GM19035 (cell line): ENCODE measurements around the gene ADGRG2.

Source experiments
- ATAC-seq: cut with Tn5 transposase; IDR thresholded peaks from one replicate; pipeline ENCODE4 v1.9.1; 2021; ENCODE audit not compliant: unreplicated experiment

Gene ADGRG2

GRCh38 chrX:18956303-18957032, 165.8 kb downstream of the ADGRG2 start:
- no peak for ATAC-seq

- ATAC-seq: no peak
These were observed 166.6 kb downstream of the ADGRG2 start for GRCh38 chrX:18955676-18956075.

GRCh38 chrX:18951032-18951431, 171.2 kb downstream of the ADGRG2 start:
- ATAC-seq: no peak

GRCh38 chrX:18949944-18950301, 172.3 kb downstream of the ADGRG2 start:
- ATAC-seq: no peak

GRCh38 chrX:18949291-18949943, 172.9 kb downstream of the ADGRG2 start:
- no peak for ATAC-seq

DNA sequence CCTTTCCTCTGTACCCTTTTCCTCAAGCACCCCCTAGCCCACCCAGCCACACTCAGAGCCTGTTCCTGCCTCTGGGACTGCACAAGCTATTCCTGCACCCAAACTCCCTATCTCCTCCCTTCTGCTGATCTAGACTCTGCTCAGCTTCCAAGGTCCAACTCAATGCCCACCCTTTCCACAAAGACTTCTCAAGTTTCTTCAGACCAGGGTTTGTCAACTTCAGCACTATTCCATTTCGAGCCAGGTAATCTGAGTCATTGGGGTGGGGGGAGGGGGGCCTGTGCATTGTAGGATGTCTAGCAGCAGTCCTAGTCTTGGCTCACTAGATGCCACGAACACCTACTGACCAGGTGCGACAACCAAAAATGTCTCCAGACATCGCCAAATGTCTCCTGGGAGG, 175.7 kb downstream of the ADGRG2 start:
- no peak for ATAC-seq

- no peak for ATAC-seq
These were observed 176.1 kb downstream of the ADGRG2 start for GRCh38 chrX:18946157-18946556.

DNA sequence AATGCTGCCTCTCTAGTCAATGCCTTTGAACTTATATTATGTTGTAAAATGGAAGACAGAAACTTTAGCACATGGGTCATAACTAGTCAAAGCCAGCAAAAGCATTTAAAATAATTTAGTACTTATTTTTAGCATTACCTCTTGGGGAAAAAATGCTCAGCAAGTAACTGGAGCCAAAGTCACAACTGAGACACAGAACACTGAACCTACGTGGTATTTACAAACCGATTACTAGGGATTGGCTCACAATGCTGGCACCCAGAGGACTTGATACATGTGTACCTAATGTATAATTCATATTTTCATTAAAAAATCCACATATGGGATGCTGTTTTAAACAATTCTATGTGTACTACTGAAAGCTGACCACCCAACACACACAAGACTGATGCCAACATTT, 176.8 kb downstream of the ADGRG2 start:
- ATAC-seq: no peak

GRCh38 chrX:18944482-18944881, 177.8 kb downstream of the ADGRG2 start:
- no peak for ATAC-seq

GRCh38 chrX:18941896-18942295, 180.4 kb downstream of the ADGRG2 start:
- ATAC-seq: no peak
